IPS-NIHi7 (cell line): ENCODE results near the gene UBFD1.
"Not testable (repeated sequence)": the region's sequence is repeated elsewhere in the genome, so short reads cannot be mapped to it uniquely, and the experiment has no call there.

Experiments
- DNase-seq: peaks from one replicate; pipeline ENCODE4 v3.0.0; 2012; ENCODE audit warnings: mixed read lengths; ENCODE audit errors: extremely low spot score

Gene UBFD1

DNA sequence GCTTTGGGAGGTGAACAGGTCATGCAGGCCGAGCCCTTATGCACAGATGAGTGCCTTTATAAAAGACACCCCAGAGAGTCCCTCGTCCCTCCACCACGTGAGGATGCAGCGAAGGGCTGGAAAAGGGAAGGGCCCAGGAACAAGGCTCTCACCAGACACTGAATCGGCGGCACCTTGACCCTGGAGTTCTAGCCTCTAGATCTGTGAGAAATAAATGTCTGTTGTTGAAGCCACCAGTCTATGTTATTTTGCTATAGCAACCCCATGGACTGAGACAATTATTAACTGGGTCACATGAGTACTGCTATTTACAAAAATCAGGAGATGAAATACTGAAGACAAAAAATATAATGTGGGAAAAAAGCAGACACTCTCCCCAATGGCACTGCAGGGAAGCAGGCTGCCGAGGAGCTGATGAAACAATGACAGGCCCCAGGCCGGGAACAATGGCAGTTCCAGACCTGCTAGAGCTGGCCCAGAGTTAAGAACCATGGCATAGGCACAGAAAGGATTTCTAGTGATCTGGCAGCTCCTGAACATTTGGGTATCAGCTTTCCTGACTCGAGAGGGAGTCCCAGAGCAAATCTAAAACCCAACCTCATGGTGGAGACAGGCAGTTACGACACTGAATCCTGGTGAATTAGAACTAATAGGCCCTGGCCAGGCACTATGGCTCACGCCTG is 29.4 kb upstream of the UBFD1 start:
- DNase-seq = no peak

DNA sequence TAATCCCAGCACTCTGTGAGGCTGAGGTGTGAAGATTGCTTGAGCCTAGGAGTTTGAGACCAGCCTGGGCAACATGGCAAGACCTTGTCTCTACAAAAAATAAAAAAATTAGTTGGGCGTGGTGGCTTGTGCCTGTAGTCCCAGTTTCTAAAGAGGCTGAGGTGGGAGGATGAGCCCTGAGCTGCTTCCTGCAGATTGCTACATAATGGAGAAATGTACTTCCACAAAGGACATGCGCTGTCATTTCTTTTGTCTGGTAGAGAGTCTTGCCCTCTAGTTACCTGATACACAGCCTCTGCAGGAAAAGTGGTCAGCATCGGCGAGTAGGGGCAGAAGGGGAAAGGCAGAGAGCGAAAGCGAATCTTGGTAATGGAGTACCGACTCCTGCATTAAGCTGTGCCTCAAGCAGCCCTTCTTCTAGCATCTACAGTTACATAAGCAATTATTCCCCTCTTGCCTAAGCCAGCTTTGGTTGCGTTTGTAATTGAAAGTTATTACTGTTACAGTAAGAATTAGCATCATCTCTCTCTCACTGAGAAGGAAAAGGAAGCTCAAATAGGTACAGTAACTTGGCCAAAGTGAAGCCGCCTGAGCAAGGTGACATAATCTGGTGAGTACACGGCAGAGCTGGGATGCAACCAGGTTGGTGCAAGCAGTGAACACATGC is 28.8 kb upstream of the UBFD1 start:
- no peak for DNase-seq

DNA sequence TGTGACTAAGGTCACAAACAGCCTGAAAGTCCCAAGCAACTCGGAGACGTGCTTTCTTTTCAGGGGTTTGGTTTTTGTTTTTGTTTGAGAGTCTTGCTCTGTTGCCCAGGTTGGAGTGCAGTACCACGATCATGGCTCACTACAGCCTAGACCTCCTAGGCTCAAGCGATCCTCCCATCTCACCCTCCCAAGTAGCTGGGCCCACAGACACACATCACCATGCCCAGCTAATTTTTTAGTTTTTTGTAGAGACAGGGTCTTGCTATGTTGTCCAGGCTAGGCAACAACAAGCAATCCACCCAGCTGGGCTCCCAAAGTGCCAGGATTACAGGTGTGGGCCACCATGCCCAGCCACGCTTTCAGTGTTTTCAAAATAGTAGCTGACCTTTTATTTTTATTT is 27.5 kb upstream of the UBFD1 start:
- no peak for DNase-seq

DNA sequence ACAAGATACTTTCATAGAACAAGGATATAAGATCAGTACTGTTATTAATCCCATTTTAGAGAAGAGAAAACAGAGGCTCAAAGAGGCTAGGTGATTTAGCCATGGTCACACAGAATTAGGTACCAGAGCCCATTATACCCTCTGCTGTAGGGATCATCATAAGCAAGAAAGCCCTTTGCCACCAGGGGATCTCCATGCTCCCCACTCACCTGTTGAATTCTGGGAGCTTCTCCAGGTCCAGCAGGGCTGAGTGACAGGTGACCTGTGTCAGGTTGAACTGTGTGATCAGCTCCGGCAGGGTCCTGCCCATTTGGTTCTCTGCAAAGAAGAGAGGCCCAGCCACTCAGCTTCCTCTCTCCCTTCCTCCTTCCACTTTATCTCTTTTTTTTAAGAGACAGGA is 25.1 kb upstream of the UBFD1 start:
- DNase-seq = no peak

DNA sequence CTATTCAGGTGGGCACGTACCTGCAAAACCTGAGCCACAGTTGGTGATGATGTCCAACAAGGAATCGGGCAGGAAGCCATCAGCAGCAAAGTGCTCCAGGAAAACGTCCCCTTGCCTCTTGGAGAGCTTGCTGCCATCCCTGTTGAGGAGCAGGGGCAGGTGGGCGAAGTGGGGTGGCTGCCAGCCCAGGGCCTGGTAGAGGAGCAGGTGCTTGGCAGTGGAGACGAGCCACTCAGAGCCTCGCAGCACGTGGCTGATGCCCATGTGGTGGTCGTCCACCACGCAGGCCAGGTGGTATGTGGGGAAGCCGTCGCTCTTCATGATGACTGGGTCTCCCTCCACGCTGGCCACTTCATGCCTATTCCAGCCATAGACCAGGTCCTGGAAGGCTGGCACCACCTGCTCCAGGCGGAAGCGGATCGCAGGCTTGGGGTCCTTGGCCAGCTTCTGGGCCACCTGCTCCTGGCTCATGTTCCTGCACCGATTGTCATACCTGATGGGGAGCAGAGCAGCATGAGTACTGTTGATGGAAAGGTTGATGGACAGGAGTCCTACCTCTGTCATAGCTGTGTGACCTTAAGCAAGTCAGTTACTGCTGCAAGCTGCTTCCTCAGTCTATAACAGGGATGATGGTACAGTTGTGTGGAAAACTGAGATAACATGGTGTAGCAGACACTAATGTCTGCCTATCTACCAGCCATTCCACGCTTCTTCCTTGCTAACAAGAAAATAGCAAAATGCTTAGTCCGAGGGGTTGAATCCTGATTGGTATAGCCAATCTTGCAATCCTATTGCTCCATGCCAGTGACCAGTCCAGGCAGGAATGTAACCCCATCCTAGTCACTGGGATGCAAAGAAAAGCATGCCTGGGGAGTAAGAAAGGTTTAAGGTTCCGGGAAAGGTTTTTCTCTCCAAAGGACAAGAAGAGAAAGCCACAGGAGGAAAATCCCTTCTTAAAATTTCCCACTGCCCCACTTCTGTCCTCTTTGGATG is 22.4 kb upstream of the UBFD1 start:
- DNase-seq = no peak

DNA sequence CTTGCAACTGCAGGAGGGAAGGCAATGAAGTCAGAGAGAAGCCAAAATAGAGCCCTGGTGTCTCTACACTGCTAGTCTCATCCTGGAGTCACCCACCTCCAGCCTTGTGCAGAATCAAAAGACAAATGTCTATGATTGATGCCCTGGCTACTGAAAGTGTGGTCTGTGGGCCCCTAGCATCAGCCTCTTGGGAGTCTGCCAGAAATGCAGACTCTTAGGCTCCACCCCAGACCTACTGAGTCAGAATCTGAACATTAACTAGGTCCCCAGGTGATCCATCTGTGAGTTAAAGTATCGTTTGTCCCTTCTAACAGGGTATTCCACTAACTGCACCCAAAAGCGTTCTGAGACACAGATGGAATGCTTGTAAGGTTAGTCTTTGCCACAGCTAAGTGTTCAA is 21.6 kb upstream of the UBFD1 start:
- no peak for DNase-seq

DNA sequence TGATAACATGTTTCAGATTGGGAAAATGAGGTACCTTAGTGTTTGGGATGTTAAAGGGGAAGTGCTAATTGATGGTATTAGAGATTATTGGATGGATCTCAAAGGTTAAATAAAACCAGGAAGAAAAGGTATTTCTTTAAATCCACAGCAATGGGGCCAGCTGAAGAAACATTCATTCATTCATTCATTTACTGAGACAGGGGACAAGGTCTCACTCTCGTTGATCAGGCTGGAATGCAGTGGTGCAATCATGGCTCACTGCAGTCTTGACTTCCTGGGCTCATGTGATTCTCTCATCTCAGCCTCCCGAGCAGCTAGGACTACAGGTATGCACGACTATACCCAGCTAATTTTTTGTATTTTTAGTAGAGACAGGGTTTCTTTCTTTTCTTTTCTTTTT is 20.1 kb upstream of the UBFD1 start:
- DNase-seq = no peak

DNA sequence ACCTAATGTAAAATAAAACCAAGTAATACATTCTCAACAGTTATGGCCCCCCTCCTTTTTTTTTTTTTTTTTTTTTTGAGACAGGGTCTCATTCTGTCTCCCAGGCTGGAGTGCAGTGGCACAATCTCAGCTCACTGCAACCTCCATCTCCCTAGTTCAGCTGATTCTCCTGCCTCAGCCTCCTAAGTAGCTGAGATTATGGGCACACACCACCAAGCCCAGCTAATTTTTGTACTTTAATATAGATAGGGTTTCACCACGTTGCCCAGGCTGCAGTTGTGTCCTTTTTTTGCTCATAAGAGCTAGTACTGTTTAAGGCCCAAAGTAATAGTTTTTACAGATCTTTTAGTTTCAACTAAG is 18.6 kb upstream of the UBFD1 start:
- no peak for DNase-seq

DNA sequence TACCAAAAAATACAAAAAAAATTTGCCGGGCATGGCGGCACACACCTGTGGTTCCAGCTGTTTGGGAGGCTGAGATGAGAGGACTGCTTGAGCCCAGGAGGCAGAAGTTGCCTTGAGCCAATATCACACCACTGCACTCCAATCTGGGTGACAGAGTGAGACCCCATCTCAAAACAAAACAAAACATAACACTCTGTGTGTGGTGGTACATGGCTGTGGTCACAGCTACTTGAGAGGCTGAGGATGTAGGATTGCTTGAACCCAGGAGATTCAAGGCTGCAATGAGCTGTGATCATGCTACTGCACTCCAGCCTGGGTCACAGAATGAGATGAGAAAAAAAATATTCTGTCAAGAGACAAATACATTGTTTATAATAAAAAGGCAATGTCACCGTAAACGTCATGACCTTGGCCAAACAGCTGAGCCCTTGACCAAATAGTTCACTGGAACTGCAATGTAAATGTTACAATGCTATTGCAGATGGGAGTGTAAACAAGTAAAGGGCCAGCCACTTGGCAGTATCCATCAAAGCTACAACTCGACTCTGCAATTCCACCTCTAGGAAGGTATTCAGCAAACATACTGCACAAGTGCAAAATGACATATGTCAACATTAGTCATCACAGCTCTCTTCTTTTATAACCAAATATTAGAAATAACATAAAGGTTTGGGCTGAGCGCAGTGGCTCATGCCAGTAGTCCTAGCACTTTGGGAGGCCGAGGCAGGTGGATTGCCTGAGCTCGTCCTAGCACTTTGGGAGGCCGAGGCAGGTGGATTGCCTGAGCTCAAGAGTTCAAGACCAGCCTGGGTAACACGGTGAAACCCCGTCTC is 17.3 kb upstream of the UBFD1 start:
- no peak for DNase-seq

DNA sequence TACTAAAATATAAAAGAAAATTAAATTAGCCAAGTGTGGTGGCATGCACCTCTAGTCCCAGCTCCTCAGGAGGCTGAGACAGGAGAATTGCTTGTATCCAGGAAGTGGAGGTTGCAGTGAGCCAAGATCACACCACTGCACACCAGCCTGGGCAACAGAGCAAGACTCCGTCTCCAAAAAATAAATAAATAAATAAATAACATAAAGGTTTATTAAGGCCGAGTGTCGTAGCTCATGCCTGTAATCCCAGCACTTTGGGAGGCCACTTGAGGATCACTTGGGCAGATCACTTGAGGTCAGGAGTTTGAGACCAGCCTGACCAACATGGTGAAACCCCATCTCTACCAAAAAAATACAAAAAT is 16.7 kb upstream of the UBFD1 start:
- DNase-seq = not testable (repeated sequence)

DNA sequence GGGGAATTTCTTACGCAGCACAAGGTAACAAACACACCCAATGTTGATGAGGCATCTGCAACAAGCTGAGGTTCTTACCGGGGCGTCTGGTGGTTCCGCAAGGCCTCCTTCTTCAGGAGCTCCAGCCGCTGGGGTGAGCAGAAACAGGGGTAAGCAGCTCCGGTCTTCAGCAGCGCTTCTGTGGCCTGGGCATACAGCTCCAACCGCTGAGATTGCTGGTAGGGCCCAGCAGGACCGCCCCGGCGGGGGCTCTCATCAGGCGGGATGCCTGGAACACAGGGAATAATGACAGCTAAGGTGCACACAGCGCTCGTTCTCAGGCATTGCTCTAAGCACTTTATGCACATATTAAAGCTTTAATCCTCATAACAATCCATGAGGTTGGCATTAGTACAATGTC is 13.1 kb upstream of the UBFD1 start:
- no peak for DNase-seq

DNA sequence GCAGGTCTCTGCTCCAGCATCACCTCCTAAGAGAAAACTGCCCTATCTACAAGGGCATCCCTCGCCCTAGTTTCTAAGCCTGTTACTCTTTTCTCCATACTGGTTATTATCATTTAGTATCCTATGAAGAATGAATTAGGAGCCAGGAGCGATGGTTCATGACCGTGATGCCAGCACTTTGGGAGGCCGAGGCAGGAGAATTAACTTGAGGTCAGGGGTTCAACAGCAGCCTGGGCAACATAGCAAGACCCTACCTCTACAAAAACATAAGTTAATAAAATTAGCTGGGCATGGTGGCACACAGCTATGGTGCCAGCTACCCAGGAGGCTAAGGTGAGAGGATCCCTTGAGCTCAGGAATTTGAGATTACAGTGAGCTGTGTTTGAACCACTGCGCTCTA is 7.6 kb upstream of the UBFD1 start:
- DNase-seq = no peak

DNA sequence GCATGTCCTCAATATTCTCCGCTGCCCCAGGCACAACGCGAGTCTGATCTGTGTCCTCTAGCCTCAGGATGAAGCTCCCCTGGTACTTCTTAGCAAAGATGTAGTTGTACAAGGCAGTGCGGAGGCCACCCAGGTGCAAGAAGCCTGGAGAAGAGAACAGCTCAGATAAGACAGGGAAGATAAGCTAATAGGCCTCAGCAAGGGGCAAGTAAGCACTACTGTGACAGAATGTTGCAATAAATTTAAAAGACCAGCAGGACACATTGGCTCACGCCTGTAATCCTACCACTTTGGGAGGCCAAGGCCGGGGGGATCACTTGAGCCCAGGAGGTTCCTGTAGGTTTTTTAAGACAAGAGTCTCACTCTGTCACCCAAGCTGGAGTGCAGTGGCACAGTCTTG is 5.4 kb upstream of the UBFD1 start:
- DNase-seq = no peak

DNA sequence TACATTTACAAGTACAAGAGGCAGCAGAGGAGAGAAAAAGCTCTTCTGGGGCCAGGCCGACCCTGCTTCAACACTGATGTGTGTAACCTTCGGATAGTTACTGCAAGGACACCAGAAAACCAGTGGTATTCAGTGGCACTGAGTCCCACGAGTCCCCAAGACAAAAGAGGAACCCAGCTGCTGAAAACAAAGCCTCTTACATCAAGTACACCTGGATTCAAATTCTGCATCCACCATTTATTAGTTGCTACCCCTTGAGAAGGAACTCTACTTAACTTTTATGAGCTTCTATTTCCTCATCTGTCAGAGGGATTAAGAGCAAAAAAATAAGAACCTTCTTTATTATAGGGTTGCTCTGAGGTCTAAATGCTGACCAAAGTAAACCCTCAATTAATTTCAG is 3.0 kb upstream of the UBFD1 start:
- DNase-seq = no peak

DNA sequence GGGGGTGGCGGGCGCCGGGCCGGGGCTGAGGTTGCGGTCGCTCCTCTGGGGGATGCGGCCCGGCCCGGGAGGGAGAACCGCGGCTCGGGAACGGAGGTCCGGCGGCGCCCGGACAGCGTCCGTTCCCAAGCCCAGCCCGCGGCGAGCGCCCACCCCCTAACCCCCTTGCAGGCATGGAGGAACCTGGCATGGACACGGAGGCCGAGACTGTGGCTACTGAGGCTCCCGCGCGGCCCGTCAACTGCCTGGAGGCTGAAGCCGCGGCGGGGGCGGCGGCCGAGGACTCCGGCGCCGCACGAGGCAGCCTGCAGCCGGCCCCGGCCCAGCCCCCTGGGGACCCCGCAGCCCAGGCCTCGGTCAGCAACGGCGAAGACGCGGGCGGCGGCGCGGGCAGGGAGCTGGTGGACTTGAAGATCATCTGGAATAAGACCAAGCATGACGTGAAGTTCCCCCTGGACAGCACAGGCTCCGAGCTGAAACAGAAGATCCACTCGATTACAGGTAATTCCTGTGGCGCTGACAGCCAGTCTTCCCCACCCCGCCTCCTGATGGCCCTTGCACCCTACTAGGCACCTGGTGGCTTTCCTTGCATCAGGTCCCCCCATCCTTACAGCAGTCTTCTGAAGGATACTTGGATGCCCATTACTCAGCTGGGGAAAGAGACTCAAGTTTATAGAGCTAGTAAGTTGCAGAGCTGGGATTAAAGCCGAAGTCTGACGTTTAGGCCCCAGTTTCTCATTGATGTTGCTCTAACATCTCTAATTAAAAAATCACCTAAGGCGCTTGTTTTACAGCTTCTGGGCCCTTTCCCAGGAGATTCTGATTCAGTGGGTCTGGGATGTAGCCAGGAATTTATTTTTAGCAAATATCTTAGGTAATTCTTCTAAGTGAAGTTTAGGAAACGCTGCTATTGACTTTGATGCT is 514 bp downstream of the UBFD1 start:
- peak; percentile 20 for DNase-seq

DNA sequence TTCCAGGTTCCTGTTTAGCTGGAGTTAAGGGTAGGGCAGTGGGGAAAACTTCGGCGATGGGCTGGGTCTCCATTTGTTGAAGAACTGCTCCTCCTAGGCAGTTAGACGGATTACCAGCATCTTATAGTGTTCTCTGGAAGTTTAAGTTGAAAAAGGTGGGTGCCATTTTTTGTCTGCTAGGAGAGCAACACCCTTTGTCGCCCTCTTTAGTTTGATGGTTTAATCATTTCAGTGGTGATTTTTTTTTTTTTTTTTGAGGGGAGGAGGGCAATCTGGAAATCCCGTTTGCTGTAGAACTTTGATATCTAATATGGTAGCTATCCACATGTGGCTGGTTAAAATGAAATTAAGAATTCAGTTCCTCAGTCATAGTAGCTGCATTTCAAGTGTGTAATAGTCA is 4.1 kb downstream of the UBFD1 start:
- no peak for DNase-seq

DNA sequence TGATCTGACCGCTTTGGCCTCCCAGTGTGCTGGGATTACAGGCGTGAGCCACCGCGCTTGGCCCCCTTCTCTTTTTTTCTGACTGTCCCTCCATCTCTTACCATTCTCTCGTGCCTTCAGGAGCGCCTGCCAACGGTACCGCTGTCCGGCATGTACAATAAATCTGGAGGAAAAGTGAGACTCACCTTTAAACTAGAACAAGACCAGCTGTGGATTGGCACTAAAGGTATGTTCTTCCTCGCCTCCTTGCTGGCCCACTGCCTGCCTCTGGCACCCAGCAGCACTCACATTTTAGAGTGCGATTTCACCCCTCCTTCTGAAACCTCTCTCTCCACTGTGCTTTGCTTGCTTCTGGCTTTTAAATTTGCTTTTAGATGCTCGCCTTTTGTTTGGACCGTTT is 5.0 kb downstream of the UBFD1 start:
- DNase-seq = no peak

DNA sequence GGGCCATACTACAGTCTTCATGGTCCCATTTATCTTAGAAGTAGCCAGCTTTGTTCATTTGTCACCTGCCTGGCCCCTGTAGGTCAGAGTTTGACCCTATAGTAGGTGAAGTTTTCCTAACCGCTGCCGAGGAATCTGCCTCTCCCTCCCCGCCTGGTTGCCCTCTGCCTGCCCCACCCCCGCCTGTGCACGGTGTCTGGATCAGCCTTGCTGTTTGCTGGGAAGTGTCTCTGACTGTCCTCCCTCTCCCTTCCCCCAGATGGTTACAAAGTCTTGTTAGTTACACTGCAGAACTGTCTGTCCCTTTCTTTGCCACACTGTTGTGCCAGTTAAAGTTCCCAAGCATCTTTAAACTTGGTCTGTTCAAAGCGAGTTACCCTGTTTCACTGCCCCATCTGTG is 5.7 kb downstream of the UBFD1 start:
- no peak for DNase-seq

DNA sequence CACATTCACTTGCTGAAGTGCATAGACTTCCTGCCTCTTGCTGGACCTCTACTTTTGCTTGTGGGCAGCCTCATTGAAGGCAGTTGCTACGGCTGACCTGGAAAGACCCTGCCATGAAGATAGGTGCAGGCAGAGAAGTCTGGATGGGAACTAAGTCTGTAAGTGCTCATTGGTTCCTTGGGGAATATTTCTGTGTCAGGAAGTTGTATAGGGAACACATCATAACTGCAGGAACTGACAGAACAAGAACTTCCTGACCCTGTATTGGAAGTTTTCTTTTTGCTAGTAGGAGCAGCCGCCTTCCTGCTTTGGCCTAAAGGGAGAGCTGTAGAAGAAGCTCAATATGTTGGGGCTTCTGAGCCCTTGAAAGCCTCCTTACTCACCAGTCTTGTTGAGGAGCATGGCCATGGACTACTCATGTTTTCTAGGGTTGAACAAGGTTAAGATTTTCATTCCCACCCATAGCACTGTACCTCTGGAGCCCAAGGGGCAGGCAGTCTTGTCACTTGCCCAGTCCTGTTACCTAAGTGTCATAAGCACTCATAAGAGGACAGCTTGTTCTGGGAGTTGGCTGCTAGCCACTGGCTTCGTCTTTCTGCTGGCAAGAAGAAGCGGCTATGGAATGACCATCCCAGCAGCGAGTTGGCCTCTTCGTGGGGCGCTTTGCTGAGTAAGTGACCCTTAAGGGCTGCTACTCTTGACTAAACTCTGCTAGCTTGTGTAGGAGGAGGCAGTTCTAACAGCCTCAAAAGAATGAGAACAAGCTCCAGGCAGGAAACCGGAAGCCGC is 7.2 kb downstream of the UBFD1 start:
- DNase-seq = no peak

DNA sequence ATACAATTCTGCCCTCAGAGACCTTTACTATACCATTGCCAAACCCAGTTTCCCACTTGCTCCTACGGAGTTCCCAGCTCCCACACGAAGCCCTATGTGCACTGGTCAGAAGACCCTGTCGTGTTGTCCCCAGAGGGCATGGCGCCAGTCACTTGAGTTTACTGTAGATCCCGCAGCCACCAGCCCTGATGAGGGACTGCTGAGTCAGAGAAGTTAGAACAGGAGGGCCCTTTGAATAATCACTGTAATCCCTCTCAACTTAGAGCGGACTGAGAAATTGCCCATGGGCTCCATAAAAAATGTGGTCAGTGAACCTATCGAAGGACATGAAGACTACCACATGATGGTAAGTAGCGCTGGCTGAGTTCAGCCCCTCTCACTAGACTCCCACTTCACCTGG is 9.2 kb downstream of the UBFD1 start:
- no peak for DNase-seq
